HL-60 (cell line): ENCODE measurements around the gene AP1G1.

Experiments
- POLR2AphosphoS5 ChIP-seq: IDR thresholded peaks from 2 replicates; pipeline ENCODE4 v1.6.1; 2012; ENCODE audit warnings: low read depth
- TF ChIP-seq, protein P1 (sequence below): IDR thresholded peaks from one replicate; pipeline ENCODE4 v1.5.1; 2011; ENCODE audit warnings: low read length, control low read depth, inconsistent platforms; ENCODE audit not compliant: insufficient read depth
- TF ChIP-seq, protein P2 (sequence below): IDR thresholded peaks from 2 replicates; pipeline ENCODE4 v1.6.1; 2012; ENCODE audit warnings: low read depth; ENCODE audit not compliant: insufficient replicate concordance

DNA sequence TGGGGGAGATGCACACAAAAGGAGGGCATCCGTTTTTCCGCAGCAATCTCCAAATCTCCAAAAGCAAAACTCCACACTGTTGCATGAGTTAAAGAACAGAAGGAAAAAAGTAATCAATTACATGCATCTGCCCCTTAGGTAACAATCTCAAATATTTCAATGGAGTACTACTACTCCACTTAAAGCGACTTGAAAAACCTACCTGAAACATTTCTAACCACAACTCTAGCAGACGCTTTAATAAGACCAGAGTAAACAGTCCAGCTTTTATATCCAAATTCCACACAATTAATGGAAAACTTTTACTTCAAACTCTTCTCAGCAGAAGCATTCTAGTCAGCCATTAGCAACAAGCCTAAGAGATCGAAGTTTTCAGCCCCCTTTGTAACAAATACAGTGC lies 29.9 kb downstream of the AP1G1 start:
- TF ChIP-seq, protein P1, sequence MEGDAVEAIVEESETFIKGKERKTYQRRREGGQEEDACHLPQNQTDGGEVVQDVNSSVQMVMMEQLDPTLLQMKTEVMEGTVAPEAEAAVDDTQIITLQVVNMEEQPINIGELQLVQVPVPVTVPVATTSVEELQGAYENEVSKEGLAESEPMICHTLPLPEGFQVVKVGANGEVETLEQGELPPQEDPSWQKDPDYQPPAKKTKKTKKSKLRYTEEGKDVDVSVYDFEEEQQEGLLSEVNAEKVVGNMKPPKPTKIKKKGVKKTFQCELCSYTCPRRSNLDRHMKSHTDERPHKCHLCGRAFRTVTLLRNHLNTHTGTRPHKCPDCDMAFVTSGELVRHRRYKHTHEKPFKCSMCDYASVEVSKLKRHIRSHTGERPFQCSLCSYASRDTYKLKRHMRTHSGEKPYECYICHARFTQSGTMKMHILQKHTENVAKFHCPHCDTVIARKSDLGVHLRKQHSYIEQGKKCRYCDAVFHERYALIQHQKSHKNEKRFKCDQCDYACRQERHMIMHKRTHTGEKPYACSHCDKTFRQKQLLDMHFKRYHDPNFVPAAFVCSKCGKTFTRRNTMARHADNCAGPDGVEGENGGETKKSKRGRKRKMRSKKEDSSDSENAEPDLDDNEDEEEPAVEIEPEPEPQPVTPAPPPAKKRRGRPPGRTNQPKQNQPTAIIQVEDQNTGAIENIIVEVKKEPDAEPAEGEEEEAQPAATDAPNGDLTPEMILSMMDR: no peak
- TF ChIP-seq, protein P2, sequence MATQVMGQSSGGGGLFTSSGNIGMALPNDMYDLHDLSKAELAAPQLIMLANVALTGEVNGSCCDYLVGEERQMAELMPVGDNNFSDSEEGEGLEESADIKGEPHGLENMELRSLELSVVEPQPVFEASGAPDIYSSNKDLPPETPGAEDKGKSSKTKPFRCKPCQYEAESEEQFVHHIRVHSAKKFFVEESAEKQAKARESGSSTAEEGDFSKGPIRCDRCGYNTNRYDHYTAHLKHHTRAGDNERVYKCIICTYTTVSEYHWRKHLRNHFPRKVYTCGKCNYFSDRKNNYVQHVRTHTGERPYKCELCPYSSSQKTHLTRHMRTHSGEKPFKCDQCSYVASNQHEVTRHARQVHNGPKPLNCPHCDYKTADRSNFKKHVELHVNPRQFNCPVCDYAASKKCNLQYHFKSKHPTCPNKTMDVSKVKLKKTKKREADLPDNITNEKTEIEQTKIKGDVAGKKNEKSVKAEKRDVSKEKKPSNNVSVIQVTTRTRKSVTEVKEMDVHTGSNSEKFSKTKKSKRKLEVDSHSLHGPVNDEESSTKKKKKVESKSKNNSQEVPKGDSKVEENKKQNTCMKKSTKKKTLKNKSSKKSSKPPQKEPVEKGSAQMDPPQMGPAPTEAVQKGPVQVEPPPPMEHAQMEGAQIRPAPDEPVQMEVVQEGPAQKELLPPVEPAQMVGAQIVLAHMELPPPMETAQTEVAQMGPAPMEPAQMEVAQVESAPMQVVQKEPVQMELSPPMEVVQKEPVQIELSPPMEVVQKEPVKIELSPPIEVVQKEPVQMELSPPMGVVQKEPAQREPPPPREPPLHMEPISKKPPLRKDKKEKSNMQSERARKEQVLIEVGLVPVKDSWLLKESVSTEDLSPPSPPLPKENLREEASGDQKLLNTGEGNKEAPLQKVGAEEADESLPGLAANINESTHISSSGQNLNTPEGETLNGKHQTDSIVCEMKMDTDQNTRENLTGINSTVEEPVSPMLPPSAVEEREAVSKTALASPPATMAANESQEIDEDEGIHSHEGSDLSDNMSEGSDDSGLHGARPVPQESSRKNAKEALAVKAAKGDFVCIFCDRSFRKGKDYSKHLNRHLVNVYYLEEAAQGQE: no peak
- TF ChIP-seq POLR2AphosphoS5: no peak
